NCI-H1092 treated with DMSO at 0.1 percent for 48 hours (cell line): ENCODE results near the gene LDHB.
"Not testable (repeated sequence)": the region's sequence is repeated elsewhere in the genome, so short reads cannot be mapped to it uniquely, and the experiment has no call there.

ENCODE experiments used
- DNase-seq: peaks from one replicate; lab custom pipeline; 2025; lab: John Stamatoyannopoulos, UW

LDHB gene

DNA sequence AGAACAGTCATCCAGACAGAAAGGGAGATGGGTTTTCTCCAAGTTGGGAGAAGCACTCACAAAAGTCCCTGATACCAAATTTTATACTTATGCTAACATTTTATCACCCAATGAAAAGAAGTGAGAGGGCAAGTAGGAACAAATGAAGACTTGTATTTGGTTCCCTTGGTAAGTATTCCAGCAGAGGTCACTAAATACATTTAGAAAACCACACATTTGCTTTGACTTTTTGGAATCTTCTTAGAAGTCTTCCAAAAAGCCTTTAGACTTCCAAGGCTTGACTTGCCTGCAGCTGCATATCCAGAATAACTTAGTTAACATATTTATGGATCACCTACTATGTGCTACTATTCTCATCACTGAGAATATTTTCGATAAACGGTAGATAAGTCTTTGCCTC lies 49.9 kb downstream of the LDHB start:
- no peak for DNase-seq

DNA sequence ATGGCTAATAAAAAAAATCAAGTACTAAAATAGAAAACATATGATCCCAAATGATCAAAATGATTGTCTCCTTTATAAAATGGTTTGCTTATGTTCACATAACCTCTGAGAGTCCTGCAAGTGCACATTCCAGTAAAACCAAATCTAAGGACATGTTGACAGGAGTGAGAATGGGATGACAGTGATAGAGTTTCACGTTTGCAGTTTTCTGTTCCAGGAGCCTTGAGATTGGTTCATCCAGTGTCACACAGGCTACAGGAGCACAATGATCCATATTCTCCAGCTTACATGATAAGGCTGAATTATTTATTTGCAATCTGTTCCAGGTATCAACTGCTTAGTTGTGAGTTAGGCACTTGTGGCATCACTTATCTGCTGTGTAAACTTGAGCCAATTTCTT lies 51.5 kb downstream of the LDHB start:
- DNase-seq: no peak

- DNase-seq: no peak
These were observed 53.2 kb downstream of the LDHB start, which contains the start of gene GYS2 for GRCh38 chr12:21604245-21605101. GYS2 (minus strand) TSS chr12:21604847; CDS start chr12:21604592, 255 bp downstream.

DNA sequence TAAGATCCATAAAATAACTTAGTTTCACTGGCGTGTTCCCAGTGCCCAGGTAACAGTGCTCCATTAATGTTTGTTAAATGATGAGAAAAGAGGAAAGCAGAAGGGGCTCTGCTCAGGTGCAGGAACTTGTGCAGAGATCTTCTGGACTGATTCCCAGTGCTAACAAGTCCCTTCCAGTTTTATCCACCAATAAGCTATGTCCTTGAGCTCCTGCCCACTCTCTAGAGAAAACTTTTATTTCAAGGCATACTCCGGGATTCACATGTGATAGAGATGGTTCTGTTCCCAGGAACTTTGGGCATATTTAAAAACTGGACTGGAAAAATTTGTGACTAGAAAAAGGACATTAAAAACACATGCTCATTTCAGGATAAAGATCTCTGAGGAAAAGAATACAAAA lies 54.9 kb downstream of the LDHB start:
- DNase-seq: no peak

- no peak for DNase-seq
These were observed 57.4 kb downstream of the LDHB start for GRCh38 chr12:21600196-21600595.

DNA sequence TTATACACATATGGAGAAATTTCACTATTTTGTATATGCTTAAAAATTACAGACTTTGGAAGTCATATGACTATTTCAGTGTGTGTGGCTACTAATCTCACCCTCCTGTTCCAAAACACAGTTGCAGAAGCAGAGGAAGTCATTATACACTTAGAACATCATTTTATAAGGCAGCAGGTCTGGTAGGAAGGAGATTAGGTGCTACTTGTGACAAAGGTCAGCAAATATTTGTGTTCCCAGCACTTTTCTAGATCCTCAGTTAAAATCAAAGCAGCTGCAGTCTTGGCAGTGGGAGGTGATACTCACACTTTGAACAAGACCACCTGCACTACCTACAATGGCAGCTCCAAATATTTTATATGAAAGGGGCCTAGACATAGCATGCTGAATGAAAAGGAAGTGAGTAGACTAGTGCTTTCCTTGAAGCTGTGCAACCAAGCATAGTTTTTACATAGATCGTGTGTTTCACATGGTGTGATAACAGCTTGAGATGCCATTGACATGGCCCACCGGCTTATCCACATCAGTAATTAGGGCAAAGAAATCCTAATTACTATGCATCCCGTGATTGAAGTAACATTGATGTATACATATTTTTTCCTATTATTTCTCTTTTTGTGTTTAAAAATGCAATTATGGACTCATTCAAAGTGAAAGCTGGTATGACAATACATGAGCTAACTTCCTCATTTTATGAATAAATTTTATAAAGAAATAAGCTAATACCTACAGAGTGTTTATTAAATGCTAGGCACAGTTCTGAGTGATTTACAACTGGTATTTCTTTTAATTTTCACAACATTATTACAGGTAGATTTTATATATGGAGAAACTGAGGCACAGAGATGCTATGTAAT lies 58.3 kb downstream of the LDHB start:
- no peak for DNase-seq

DNA sequence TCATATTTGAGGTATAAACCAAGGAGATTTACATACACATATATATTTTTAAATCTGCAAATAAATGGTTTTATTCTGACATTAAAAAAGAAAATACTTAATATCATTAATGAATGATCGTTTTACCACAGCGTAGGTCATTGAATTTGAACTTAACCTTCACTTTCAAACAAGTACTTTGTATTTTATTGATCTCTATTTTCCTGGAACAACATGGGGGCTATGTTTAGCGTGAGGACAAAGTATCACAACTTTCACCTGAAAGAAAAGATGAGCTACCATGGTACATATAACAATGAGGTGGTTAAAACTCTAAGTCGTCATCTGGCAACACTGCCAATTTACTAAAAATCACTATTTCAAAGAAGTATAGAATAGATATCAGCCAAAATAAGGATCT lies 59.0 kb downstream of the LDHB start:
- no peak for DNase-seq

- DNase-seq: not testable (repeated sequence)
These were observed 62.3 kb downstream of the LDHB start for GRCh38 chr12:21595356-21595755.

GRCh38 chr12:21585485-21585884 lies 72.2 kb downstream of the LDHB start:
- no peak for DNase-seq
